Measurements from ENCODE around the gene N4BP3.
"Not testable (repeated sequence)": the region's sequence is repeated elsewhere in the genome, so short reads cannot be mapped to it uniquely, and the experiment has no call there.

N4BP3 gene

GRCh38 chr5:178074266-178074952 is 38.9 kb upstream of the N4BP3 start:
- Histone ChIP-seq H3K9me3 (replicated peaks; ENCODE audit: insufficient read depth, low read length) (no peaks in the 10 kb centered on the region), H3K36me3 (replicated peaks; ENCODE audit: insufficient read depth, low read length) (no peaks in the 10 kb centered on the region), H3K4me3 (ENCODE audit: low read length) (no peak overlapping the region), H3K79me2 (ENCODE audit: low read length) (no peaks in the 10 kb centered on the region), H3K4me2 (ENCODE audit: low read depth, low read length) (peak overlapping the region; percentile 43; the same call in 1 of the 2 replicates), H4K20me1 (ENCODE audit: insufficient read depth, low read length) (no peaks in the 10 kb centered on the region), H3K9me2 (replicated peaks; ENCODE audit: insufficient read depth, low read length) (no peaks in the 10 kb centered on the region), H2AFZ (ENCODE audit: low read length) (peak overlapping the region; percentile 36; the same call in 1 of the 2 replicates), H3F3A (ENCODE audit: insufficient read depth, low read length) (no peaks in the 10 kb centered on the region), H3K4me1 (ENCODE audit: low read length) (no peaks in the 10 kb centered on the region), H3K27ac (ENCODE audit: low read length) (no peak overlapping the region), H3K27me3 (replicated peaks; ENCODE audit: insufficient read depth, low read length) (0 out of 2 replicates have a peak, but pooled peaks cover 4% of the 10 kb centered on the region), H3K9ac (ENCODE audit: low read length) (no peak overlapping the region)
- peak; percentile 71 for DNase-seq
- TF ChIP-seq EZH2phosphoT487 (IDR thresholded peaks at IDR 0.05; ENCODE audit: low read length) (no peak), CTCF (IDR thresholded peaks at IDR 0.05; ENCODE audit: low read length) (peak; percentile 62)

GRCh38 chr5:178076965-178077364 is 36.4 kb upstream of the N4BP3 start:
- not testable (repeated sequence) for H3K27me3 ChIP-seq (replicated peaks; ENCODE audit: insufficient read depth, low read length); H4K20me1 ChIP-seq (ENCODE audit: insufficient read depth, low read length); H3K79me2 ChIP-seq (ENCODE audit: low read length); H3K27ac ChIP-seq (ENCODE audit: low read length); H3F3A ChIP-seq (ENCODE audit: insufficient read depth, low read length); H3K4me1 ChIP-seq (ENCODE audit: low read length); H3K4me3 ChIP-seq (ENCODE audit: low read length); DNase-seq; H3K9me2 ChIP-seq (replicated peaks; ENCODE audit: insufficient read depth, low read length); H3K9ac ChIP-seq (ENCODE audit: low read length); H2AFZ ChIP-seq (ENCODE audit: low read length); H3K36me3 ChIP-seq (replicated peaks; ENCODE audit: insufficient read depth, low read length); H3K4me2 ChIP-seq (ENCODE audit: low read depth, low read length); H3K9me3 ChIP-seq (replicated peaks; ENCODE audit: insufficient read depth, low read length)

- Histone ChIP-seq H3K27ac (ENCODE audit: low read length) (no peak overlapping the region), H3K4me2 (ENCODE audit: low read depth, low read length) (no peak overlapping the region), H3K27me3 (replicated peaks; ENCODE audit: insufficient read depth, low read length) (0 out of 2 replicates have a peak, but pooled peaks cover 4% of the 10 kb centered on the region), H3K9ac (ENCODE audit: low read length) (no peak overlapping the region), H4K20me1 (ENCODE audit: insufficient read depth, low read length) (no peaks in the 10 kb centered on the region), H3K4me3 (ENCODE audit: low read length) (no peak overlapping the region), H3K79me2 (ENCODE audit: low read length) (no peaks in the 10 kb centered on the region), H3K36me3 (replicated peaks; ENCODE audit: insufficient read depth, low read length) (no peaks in the 10 kb centered on the region), H3K9me2 (replicated peaks; ENCODE audit: insufficient read depth, low read length) (no peaks in the 10 kb centered on the region), H3F3A (ENCODE audit: insufficient read depth, low read length) (no peaks in the 10 kb centered on the region), H2AFZ (ENCODE audit: low read length) (no peak overlapping the region), H3K9me3 (replicated peaks; ENCODE audit: insufficient read depth, low read length) (no peaks in the 10 kb centered on the region), H3K4me1 (ENCODE audit: low read length) (no peaks in the 10 kb centered on the region)
- no peak for TF ChIP-seq CTCF (IDR thresholded peaks at IDR 0.05; ENCODE audit: low read length)
- DNase-seq, result no peak
These were observed 35.6 kb upstream of the N4BP3 start for GRCh38 chr5:178077751-178078150.

- H3K79me2 ChIP-seq (ENCODE audit: low read length), result no peaks in the 10 kb centered on the region
- no peaks in the 10 kb centered on the region for H3K9me3 ChIP-seq (replicated peaks; ENCODE audit: insufficient read depth, low read length)
- H3K9me2 ChIP-seq (replicated peaks; ENCODE audit: insufficient read depth, low read length), result no peaks in the 10 kb centered on the region
- 0 out of 2 replicates have a peak, but pooled peaks cover 5% of the 10 kb centered on the region for H3K27me3 ChIP-seq (replicated peaks; ENCODE audit: insufficient read depth, low read length)
- no peak for TF ChIP-seq EZH2 (optimal IDR thresholded peaks at IDR 0.05; ENCODE audit: low read depth, low read length)
- no peak for TF ChIP-seq CTCF (IDR thresholded peaks at IDR 0.05; ENCODE audit: low read length)
- TF ChIP-seq EZH2phosphoT487 (IDR thresholded peaks at IDR 0.05; ENCODE audit: low read length), result no peak
- H3K27ac ChIP-seq (ENCODE audit: low read length), result no peak overlapping the region
- no peaks in the 10 kb centered on the region for H3K36me3 ChIP-seq (replicated peaks; ENCODE audit: insufficient read depth, low read length)
- no peak overlapping the region for H3K4me3 ChIP-seq (ENCODE audit: low read length)
- no peak overlapping the region for H3K9ac ChIP-seq (ENCODE audit: low read length)
- H2AFZ ChIP-seq (ENCODE audit: low read length), result no peak overlapping the region
- H4K20me1 ChIP-seq (ENCODE audit: insufficient read depth, low read length), result no peaks in the 10 kb centered on the region
- H3K4me2 ChIP-seq (ENCODE audit: low read depth, low read length), result no peak overlapping the region
- no peak for DNase-seq
- H3F3A ChIP-seq (ENCODE audit: insufficient read depth, low read length), result no peaks in the 10 kb centered on the region
- H3K4me1 ChIP-seq (ENCODE audit: low read length), result no peaks in the 10 kb centered on the region
These were observed 34.9 kb upstream of the N4BP3 start for GRCh38 chr5:178078197-178079010.
